ENCODE results near the gene SYNRG.
A peak's percentile ranks its signal among the peaks of the same experiment; 100 is the strongest.

GRCh38 chr17:37488009-37488604 lies 121.1 kb downstream of the SYNRG start:
- TF ChIP-seq PBX3 (IDR thresholded peaks at IDR 0.05) (0 out of 2 replicates have a peak, but pooled peaks have one; percentile 52), POLR2A (IDR thresholded peaks at IDR 0.05; ENCODE audit: low read length) (no peak), RFX5 (IDR thresholded peaks at IDR 0.05) (no peak)

Measured in A549 (cell line).